Globus pallidus (tissue), 1 donor: Measurements from ENCODE around the gene TUT1.

Experiments
- DNase-seq: peaks from one replicate; pipeline ENCODE4 v3.0.0-alpha.2; 2015; ENCODE audit warnings: low spot score

TUT1 gene

DNA sequence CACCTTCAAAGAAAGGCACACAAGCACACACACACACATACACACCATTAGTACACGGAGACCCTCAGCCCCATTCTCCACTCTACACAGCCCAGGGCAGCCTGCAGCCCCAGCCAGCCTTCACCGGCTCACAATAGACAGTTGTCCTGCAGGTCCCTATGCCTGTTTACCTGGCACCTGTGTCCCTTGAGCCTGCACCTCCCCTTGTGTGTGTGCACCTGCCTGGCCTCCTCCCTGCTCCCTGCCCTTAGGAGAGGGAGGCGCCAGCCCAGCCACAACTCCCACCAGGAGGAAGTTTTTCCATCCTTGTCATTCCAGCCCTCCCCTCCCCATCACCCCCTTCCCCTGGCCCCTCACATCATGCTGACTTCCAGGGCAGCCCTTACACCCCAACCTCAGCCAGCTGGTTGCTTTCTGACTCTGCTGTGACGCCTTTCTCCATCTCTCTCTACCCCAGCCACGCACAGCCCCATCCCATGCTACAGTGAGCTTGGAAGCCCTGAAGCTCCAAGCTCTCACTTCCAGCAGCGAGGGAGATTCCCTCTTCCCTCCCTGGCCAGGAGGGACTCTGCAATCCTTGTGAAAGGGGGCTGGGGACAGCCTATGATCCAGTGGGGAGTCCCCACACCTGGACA, 49.1 kb downstream of the TUT1 start:
- no peak for DNase-seq

DNA sequence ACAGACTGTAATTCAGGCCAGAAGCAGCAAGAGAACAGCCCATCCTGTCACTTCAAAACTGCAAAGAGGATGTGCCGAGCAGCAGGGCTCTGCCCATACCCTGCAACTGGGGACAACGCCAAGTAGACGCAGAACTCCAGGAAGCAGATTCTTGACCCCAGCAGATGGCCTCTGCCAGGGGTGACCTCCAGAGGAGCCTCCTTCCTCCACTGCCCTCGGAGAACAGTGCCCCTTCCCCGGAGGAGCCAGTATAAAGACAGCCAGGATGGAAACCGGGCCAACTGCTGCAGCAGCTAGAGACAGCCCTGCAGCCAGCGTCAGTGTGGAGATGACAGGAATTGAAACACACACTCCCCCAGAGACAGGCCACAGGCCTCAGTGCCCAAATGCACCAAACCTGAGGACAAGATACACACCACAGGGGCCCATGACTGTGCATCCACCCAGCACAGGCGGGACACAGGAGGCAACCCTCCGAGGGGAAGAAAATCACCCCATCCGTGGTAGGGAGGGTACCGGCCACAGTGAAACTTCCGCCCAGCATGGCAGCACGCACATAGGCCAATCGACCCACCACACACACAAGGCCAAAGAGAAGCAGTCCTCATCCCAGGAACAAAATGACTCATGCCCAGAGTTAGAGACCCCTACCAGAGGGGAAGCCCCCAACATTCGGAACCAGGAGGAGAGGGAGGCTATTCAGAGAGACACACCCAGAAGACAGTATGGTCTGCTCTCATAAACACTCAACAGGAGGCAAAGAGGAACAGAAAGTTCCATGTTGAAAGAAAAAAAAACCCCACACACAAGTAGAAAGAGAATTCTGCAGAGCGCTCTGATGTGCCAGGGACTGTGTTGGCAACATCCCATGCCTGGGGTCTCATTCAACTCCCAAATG, 50.3 kb downstream of the TUT1 start:
- DNase-seq: no peak

GRCh38 chr11:62539238-62539925, 51.9 kb downstream of the TUT1 start:
- no peak for DNase-seq

DNA sequence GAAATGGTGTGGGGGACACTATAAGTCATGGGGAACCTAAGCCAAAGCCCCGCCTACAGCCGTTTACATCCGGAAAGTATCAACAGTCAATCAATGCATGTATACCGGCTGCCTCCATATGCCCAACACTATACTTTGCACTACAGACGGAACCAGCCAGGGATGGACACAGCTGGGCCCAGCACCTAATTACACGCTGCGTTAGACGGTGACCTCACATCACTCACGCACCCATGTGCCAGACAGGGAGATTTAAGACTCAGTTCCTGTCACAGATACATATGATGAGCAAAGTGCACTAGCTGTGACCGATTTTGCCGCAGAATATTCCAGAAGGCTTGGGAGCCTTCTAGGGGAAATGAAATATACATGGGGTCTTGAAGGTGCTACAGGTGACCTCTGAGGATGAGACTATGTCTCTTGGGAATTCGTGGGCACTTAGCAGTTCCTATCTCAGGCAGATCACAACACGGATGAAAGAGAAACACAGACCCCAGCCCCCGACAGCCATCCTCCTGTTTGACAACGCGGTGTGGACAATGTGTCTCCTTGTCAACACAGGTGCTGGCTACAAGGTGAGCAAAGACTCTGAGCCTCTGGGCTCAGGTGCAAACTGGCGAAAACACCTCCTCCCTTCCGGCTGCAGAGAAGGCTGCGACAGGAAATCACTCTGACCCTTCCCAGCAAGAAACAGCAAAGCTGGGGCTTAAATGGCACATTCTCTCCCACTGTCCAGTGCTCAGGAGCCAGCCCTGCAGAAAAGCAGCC, 52.7 kb downstream of the TUT1 start:
- DNase-seq: no peak

DNA sequence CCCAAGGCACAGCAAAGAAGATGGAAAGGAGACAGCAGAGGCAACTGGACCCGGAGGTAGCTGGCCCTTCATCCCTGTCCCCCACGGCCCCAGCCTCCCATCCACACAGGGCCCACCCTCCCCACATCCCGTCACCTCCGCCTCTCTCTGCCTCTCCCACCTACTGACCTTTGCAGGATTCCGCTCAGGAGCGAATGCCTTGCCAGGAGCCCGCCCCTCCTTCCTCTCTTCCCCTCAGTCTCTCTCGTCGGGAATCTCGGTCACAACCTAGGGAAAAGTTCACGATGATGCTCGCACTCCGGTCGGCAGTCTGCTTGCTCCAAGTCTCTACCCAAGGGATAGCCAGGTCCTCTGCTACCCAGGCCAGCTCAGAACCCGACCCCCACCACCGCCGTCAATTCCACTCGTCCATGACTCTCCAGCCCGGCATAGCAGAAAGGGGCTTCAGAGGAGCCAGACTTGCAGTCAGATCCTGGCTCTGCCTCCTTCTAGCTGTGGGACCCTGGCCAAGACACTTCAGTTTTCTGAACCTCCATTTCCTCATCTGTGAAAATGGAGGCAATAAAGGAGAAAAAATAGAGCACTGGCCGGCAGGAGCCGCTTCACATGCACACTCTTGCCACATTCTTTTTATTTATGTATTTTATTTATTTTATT, 54.9 kb downstream of the TUT1 start:
- no peak for DNase-seq

DNA sequence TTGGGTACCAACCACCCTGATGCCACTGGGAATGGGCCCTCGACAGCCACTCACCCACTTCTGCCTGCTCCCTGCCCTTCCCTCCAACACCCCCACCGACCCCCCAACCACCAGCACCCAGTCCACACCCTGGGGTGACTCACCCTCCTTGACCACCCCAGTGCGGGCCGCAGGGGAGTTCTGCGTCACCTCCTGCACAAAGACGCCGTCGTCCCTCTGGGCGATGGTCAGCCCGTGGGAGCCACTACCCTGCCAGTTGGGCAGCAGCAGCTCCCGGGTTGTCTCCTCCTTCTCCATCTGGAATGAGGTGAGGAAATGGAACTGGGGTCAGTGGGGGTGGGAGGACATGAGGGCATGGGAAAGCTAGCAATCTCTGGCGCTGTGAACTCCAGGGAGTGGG, 55.5 kb downstream of the TUT1 start:
- no peak for DNase-seq

DNA sequence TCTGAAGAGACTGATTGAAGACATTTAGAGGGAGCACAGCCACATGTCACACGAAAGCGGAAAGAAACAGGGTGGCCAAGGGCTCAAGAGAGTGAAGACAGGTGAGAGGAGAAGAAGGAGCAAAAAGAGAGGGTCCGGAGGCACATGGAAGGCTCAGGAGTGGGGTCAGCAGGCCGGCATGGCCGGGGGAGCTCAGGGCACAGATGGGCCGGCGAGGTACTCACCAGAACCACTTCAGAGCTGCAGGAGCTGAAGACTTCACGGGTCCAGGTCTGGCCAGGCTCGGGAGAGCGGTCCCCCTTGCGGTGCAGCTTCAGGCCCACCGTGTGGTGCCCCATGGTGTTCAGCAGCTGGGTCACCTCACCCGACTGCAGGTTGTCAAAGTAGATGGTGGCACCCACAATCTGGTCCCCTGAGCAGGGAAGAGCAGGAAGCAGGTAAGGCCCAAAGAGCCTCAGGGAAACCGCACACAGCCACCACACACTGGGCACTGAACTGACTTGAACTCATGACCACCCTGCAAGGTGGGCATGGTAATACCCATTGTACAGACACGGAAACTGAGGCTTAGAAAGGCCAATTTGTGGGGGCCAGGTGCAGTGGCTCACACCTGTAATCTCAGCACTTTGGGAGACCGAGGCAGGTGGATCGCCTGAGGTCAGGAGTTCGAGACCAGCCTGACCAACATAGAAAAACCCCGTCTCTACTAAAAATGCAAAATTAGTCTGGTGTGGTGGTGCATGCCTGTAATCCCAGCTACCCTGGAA, 56.4 kb downstream of the TUT1 start:
- no peak for DNase-seq

DNA sequence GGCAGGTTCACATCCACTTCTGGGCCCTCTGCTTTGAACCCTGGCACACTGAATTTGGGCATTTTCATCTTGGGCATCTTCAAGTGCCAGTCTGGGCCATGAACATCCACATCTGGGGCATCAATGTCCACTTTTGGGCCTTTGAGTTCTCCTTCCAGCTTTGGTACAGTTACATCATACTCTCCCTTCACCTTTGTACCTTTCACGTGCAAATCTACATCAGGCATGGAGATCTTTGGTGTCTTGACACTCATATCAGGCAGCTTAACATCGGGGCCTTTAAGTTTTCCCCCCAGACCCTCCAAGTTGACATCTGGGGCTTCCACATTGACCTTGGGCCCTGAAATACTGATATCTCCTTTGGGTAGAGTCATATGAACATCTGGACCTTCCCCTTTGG, 59.2 kb downstream of the TUT1 start:
- DNase-seq: no peak
